NCI-H1105 (cell line): ENCODE measurements around the gene ZNRF3.
"Not testable (repeated sequence)": the region's sequence is repeated elsewhere in the genome, so short reads cannot be mapped to it uniquely, and the experiment has no call there.

Experiments used
- DNase-seq: peaks from one replicate; lab custom pipeline; 2025; lab: John Stamatoyannopoulos, UW

Gene ZNRF3

GRCh38 chr22:28884747-28885350, 1.5 kb downstream of the ZNRF3 start:
- DNase-seq = no peak

GRCh38 chr22:28885939-28886338, 2.6 kb downstream of the ZNRF3 start:
- DNase-seq = no peak

- not testable (repeated sequence) for DNase-seq
These were observed 3.3 kb downstream of the ZNRF3 start for GRCh38 chr22:28886679-28887078.

GRCh38 chr22:28887725-28888459, 4.5 kb downstream of the ZNRF3 start:
- DNase-seq = no peak

- DNase-seq = no peak
These were observed 6.2 kb downstream of the ZNRF3 start for GRCh38 chr22:28889478-28890024.

- no peak for DNase-seq
These were observed 7.9 kb downstream of the ZNRF3 start for GRCh38 chr22:28891156-28891733.

- DNase-seq = no peak
These were observed 8.9 kb downstream of the ZNRF3 start for GRCh38 chr22:28892175-28892731.

GRCh38 chr22:28893810-28894209, 10.4 kb downstream of the ZNRF3 start:
- no peak for DNase-seq

GRCh38 chr22:28894334-28894733, 11.0 kb downstream of the ZNRF3 start:
- DNase-seq = no peak

GRCh38 chr22:28894807-28895206, 11.4 kb downstream of the ZNRF3 start:
- no peak for DNase-seq

GRCh38 chr22:28896611-28897010, 13.2 kb downstream of the ZNRF3 start:
- no peak for DNase-seq

- DNase-seq = no peak
These were observed 14.9 kb downstream of the ZNRF3 start for GRCh38 chr22:28898233-28898629.

GRCh38 chr22:28899199-28899853, 16.0 kb downstream of the ZNRF3 start:
- DNase-seq = no peak

- no peak for DNase-seq
These were observed 17.1 kb downstream of the ZNRF3 start for GRCh38 chr22:28900379-28900925.

GRCh38 chr22:28902490-28902889, 19.1 kb downstream of the ZNRF3 start:
- no peak for DNase-seq

GRCh38 chr22:28903080-28903479, 19.7 kb downstream of the ZNRF3 start:
- DNase-seq = no peak

GRCh38 chr22:28903729-28904128, 20.4 kb downstream of the ZNRF3 start:
- no peak for DNase-seq

GRCh38 chr22:28904211-28904896, 21.0 kb downstream of the ZNRF3 start:
- no peak for DNase-seq

- no peak for DNase-seq
These were observed 22.0 kb downstream of the ZNRF3 start for GRCh38 chr22:28905256-28905832.

- DNase-seq = no peak
These were observed 22.9 kb downstream of the ZNRF3 start for GRCh38 chr22:28906312-28906711.
